Pancreas (tissue), 10 donors: ENCODE results near the gene TAB3. TPM values are rescaled to one million over a fixed set of nuclear protein-coding genes. Genes with fewer than 3 reads are reported as not detected.

ENCODE experiments used
- ATAC-seq, 4 donors: fragments of 200-7000 bp; cut with Tn5 transposase; one replicate each; pipeline versions ENCODE4 v1.8.0 to v1.9.1; 2020; ENCODE audit warnings: mild to moderate bottlenecking in 4 of 4, moderate library complexity in 4 of 4
- DNase-seq, 6 donors: peaks; one replicate each; pipeline ENCODE4 v3.0.0-alpha.2; 2020
- FAIRE-seq: peaks from 2 replicates; lab custom pipeline; 2012; peaks lifted over from hg19 to GRCh38; lab: Jason Lieb, UNC
- H3K27ac ChIP-seq, 4 donors: fragments of 200-600 bp; sonication (generic); 1 replicate in 3 of 4; 2 replicates in 1 of 4; pipeline versions ENCODE4 v1.5.0 to v1.8.0; 2020
- H3K27me3 ChIP-seq, 4 donors: fragments of 200-600 bp; one replicate each; pipeline ENCODE4 v1.8.0; 2021
- H3K36me3 ChIP-seq, 3 donors: fragments of 200-600 bp; sonication (generic) in 1 of 3; one replicate each; pipeline versions ENCODE4 v1.5.0 to v1.8.0; 2020 to 2021
- H3K4me1 ChIP-seq, 3 donors: fragments of 200-600 bp; one replicate each; pipeline ENCODE4 v1.8.0; 2021
- H3K4me3 ChIP-seq, 4 donors: fragments of 200-600 bp; sonication (generic) in 2 of 4; one replicate each; pipeline versions ENCODE4 v1.5.0 to v1.8.0; 2020 to 2021
- H3K9me3 ChIP-seq, 4 donors: fragments of 200-600 bp; one replicate each; pipeline ENCODE4 v1.8.0; 2021
- WGBS, 2 donors: extraction: QIAGEN DNeasy Blood & Tissue Kit; methylation state at CpG; one replicate each; pipeline ENCODE4 v1.1.7; 2013; 5-methylcytosine and 5-hydroxymethylcytosine counted together
- intact Hi-C, 3 donors: fragments of 100-400 bp; cut with DNase I; formaldehyde crosslinking; loops; one replicate each; pipeline versions ENCODE4 v1.11.1 to v1.14.2; 2022
- polyA plus RNA-seq, 2 donors: library from polyadenylated mRNA; stranded (reverse); fragments of 200-250 nt; gene quantifications; one replicate each; pipeline ENCODE4 v1.2.3, GENCODE V29; 2013
- total RNA-seq, 6 donors: library from RNA; stranded (reverse); fragmentation: NEBNext Ultra II Directional in 4 of 6; extraction: Animal tissue kit (Norgen Biotek cat#: 25700) in 4 of 6; gene quantifications; one replicate each; pipeline versions ENCODE4 v1.2.1 to v1.2.4, GENCODE V29; 2021 to 2023
- TF ChIP-seq, protein P1 (sequence below), 4 donors: fragments of 200-600 bp; sonication (generic) in 3 of 4; IDR thresholded peaks; one replicate each; pipeline versions ENCODE4 v1.5.0 to v1.8.0; 2021; ENCODE audit warnings: antibody characterized with exemption in 4 of 4
- donor health status: healthy with polysubstance abuse.
- donor health status: DM: no; HTN: no; CAD: no; lungs with moderate emphysema.
- donor health status: DM: no; HTN: no; CAD: no.
- donor health status: control.
- donor health status: control.
- donor health status: Bipolar disorder and iron deficiency.
- donor health status: DM: yes; HTN: yes; CAD: no.
- donor health status: DM: no; HTN: no; CAD: no.
- donor health status: DM: no; HTN: no; CAD: no.
- donor health status: DM: yes; HTN: yes; CAD: no.

The TAB3 gene
- total and polyA plus RNA-seq, 8 donors: 10.2 to 17.3 (median 13.7) TPM

DNA sequence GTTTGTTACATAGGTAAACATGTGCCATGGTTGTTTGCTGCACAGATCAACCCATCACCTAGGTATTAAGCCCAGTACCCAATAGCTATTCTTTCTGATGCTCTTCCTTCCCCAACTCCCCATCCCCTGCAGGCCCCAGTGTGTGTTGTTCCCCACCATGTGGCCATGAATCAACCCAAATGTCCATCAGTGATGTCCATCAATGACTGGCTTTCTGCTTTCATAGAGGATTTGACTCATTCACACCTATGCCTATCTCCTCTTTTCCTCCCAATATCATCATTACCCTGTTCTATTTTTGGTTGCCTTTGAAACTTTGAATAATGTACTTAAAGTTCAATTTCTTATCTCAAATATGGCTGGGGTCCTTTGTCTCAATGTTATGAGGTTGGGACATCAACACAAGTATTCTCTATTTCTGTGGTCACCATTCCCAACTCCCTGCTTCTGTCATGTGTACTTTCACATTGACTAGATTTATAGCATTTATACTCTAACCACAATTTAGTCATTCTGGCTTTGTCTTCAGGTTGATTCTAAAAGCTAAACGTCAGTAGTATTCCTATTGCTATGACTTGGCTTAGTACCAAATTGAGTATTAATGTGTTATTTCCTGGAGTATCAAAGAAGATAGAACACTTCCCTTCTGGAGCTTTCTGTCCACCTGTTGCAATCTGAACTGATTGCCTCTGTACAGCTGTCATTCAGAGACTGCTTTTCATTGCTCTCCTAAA, 107.2 kb downstream of the TAB3 start:
- intact Hi-C loops: no loop called here
- no peak overlapping the region for H3K4me3 ChIP-seq
- WGBS, 2 donors: 7 to 24% methylated on average over 1 of the region's 1 CpG
- no peaks in the 10 kb centered on the region for H3K36me3 ChIP-seq
- no peak for ATAC-seq
- H3K9me3 ChIP-seq: no peaks in the 10 kb centered on the region
- H3K27ac ChIP-seq: no peak overlapping the region
- DNase-seq: no peak
- no peak for FAIRE-seq
- H3K4me1 ChIP-seq: no peaks in the 10 kb centered on the region
- H3K27me3 ChIP-seq: peaks cover 0 to 4% (median 0%) of the 10 kb centered on the region in 4 donors
- TF ChIP-seq, protein P1, sequence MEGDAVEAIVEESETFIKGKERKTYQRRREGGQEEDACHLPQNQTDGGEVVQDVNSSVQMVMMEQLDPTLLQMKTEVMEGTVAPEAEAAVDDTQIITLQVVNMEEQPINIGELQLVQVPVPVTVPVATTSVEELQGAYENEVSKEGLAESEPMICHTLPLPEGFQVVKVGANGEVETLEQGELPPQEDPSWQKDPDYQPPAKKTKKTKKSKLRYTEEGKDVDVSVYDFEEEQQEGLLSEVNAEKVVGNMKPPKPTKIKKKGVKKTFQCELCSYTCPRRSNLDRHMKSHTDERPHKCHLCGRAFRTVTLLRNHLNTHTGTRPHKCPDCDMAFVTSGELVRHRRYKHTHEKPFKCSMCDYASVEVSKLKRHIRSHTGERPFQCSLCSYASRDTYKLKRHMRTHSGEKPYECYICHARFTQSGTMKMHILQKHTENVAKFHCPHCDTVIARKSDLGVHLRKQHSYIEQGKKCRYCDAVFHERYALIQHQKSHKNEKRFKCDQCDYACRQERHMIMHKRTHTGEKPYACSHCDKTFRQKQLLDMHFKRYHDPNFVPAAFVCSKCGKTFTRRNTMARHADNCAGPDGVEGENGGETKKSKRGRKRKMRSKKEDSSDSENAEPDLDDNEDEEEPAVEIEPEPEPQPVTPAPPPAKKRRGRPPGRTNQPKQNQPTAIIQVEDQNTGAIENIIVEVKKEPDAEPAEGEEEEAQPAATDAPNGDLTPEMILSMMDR (IDR thresholded peaks at IDR 0.05): no peak

DNA sequence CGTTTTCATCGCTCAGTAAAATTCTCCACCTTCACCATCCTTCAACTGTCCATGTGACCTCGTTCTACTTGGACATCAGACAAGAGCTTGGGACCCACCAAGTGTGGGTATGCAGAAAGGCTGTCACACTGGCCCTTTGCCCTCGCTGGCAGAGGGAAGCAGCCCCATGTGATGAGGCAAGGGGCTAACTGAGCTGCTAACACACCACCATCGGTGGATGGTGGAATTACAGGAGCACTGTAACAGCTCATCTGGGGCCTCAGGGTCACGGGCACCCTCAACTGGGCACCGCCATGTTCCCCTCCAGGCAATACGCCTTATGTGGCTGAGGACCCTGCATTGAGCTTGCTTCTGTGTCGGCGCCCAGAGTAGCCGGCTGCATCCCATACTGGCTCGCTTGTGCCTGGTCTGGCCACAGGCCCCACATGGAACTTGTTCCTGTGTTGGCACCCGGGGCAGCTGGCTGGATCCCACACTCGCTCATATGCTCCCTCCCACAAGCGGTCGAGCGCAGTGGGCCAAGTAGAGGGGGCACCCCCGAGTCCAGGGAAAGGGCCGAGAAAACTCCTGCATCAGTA, 109.5 kb downstream of the TAB3 start:
- DNase-seq: peak in 1 of 6 donors; percentile 47
- Histone ChIP-seq H3K27ac (no peak overlapping the region), H3K4me1 (no peaks in the 10 kb centered on the region), H3K4me3 (no peak overlapping the region), H3K9me3 (no peaks in the 10 kb centered on the region), H3K36me3 (no peaks in the 10 kb centered on the region), H3K27me3 (peaks cover 0 to 11% (median 0%) of the 10 kb centered on the region in 4 donors)
- 83 to 87% methylated on average over 19 of the region's 19 CpGs for WGBS, 2 donors
- FAIRE-seq: no peak
- TF ChIP-seq, protein P1 (IDR thresholded peaks at IDR 0.05): no peak
- intact Hi-C loops: no loop called here
- ATAC-seq: no peak

DNA sequence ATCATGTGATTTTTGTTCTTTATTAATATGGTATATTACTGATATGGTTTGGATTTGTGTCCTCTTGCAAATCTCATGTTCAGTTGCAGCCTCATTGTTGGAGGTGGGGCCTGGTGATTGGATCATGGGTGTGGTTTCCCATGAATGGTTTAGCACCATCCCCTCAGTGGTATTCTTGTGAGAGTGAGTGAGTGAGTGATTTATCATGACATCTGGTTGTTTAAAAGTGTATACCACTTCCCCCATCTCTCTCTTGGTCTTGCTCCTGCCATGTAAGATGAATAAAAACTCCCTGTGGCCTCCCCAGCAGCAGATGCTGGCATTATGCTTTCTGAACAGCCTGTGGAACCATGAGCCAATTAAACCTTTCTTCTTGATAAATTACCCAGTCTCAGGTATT, 111.5 kb downstream of the TAB3 start:
- Histone ChIP-seq H3K4me3 (no peak overlapping the region), H3K27me3 (peaks cover 0 to 11% (median 0%) of the 10 kb centered on the region in 4 donors), H3K9me3 (no peaks in the 10 kb centered on the region), H3K27ac (no peak overlapping the region), H3K4me1 (no peaks in the 10 kb centered on the region), H3K36me3 (no peaks in the 10 kb centered on the region)
- intact Hi-C loops: no loop called here
- DNase-seq: no peak
- TF ChIP-seq, protein P1 (IDR thresholded peaks at IDR 0.05): no peak
- no peak for ATAC-seq
- FAIRE-seq: no peak

Other genes starting within 250 kb of the TAB3 start
- gene GK, start 235.8 kb downstream of the TAB3 start, total RNA-seq: 1 to 10 TPM; 1.6 to 7.5 (median 2.6) TPM
- 1 to 10 TPM; 1.3 to 3.9 TPM for gene GK, start 235.8 kb downstream of the TAB3 start, polyA plus RNA-seq
- gene FTHL17, start 182.8 kb upstream of the TAB3 start, total RNA-seq: not detected
- not detected for gene FTHL17, start 182.8 kb upstream of the TAB3 start, polyA plus RNA-seq